HG03097 (cell line): Measurements from ENCODE around the gene C1orf35.

ENCODE experiments used
- ATAC-seq: cut with Tn5 transposase; IDR thresholded peaks from one replicate; pipeline ENCODE4 v1.9.1; 2021; ENCODE audit not compliant: unreplicated experiment, low FRiP score

C1orf35 gene

GRCh38 chr1:228066416-228066815 is 36.7 kb downstream of the C1orf35 start:
- ATAC-seq: no peak

GRCh38 chr1:228065543-228066347 is 37.4 kb downstream of the C1orf35 start:
- no peak for ATAC-seq

- ATAC-seq: no peak
These were observed 38.2 kb downstream of the C1orf35 start for GRCh38 chr1:228064741-228065542.

- no peak for ATAC-seq
These were observed 38.8 kb downstream of the C1orf35 start for GRCh38 chr1:228064296-228064695.

GRCh38 chr1:228063251-228064191 is 39.6 kb downstream of the C1orf35 start:
- no peak for ATAC-seq

GRCh38 chr1:228062812-228063211 is 40.3 kb downstream of the C1orf35 start:
- ATAC-seq: no peak

- ATAC-seq: no peak
These were observed 40.9 kb downstream of the C1orf35 start for GRCh38 chr1:228062085-228062791.

GRCh38 chr1:228061411-228062084 is 41.6 kb downstream of the C1orf35 start:
- no peak for ATAC-seq

GRCh38 chr1:228060458-228061190 is 42.5 kb downstream of the C1orf35 start:
- ATAC-seq: no peak

- ATAC-seq: no peak
These were observed 43.3 kb downstream of the C1orf35 start for GRCh38 chr1:228059634-228060457.

GRCh38 chr1:228058949-228059633 is 44.0 kb downstream of the C1orf35 start:
- ATAC-seq: no peak

- ATAC-seq: no peak
These were observed 44.8 kb downstream of the C1orf35 start for GRCh38 chr1:228058172-228058948.
